HUES6 (cell line): ENCODE measurements around the gene GRK6.

Experiments
- H3K27ac ChIP-seq: 2 replicates; pipeline ENCODE4 v1.7.0; 2013; ENCODE audit warnings: low read depth, mild to moderate bottlenecking, low read length, inconsistent platforms
- H3K27me3 ChIP-seq: 2 replicates; pipeline ENCODE4 v1.6.1; 2013; ENCODE audit warnings: low read length; ENCODE audit not compliant: control insufficient read depth, insufficient read depth
- H3K36me3 ChIP-seq: 2 replicates; pipeline ENCODE4 v1.6.1; 2013; ENCODE audit warnings: low read length; ENCODE audit not compliant: control insufficient read depth, insufficient read depth
- H3K4me1 ChIP-seq: 2 replicates; pipeline ENCODE4 v1.6.1; 2013; ENCODE audit warnings: low read length; ENCODE audit not compliant: control insufficient read depth, insufficient read depth
- H3K4me3 ChIP-seq: 2 replicates; pipeline ENCODE4 v1.5.1; 2013; ENCODE audit warnings: low read depth, low read length
- H3K9ac ChIP-seq: one replicate; pipeline ENCODE4 v1.6.1; 2013; ENCODE audit warnings: mild to moderate bottlenecking, low read length
- H3K9me3 ChIP-seq: 2 replicates; pipeline ENCODE4 v1.6.1; 2013; ENCODE audit warnings: low read depth, low read length; ENCODE audit not compliant: control insufficient read depth, insufficient read depth

GRK6 gene

DNA sequence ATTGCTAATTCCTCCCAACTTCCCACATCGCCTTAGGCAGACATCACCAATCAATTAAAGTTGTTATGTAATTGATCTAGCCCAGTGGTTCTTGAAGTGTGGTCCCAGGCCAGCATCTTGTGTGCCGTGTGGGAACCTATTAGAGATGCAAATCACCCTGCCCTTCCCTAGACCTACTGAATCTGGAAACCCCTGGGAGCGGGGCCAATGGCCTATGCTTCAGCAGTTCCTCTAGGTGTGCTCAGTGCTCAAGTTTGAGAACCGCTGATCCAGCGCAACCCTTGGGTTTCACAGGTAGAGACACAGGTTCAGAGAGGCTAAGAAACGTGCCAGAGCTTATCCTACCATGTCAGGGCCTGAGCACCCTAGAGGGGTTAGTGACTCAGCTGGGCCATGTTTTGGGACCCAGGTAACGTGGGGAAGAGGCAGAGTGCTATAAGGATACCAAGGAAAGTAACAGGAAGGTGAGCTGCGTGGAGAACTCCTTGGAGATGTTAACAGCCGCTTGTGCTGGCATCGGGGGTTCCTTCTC lies 37.9 kb upstream of the GRK6 start:
- Histone ChIP-seq H3K4me1 (peaks cover 17% of the 10 kb centered on the region), H3K9me3 (no peaks in the 10 kb centered on the region), H3K36me3 (no peaks in the 10 kb centered on the region), H3K9ac (no peak overlapping the region), H3K27ac (no peak overlapping the region), H3K27me3 (peaks cover 35% of the 10 kb centered on the region), H3K4me3 (no peak overlapping the region)

DNA sequence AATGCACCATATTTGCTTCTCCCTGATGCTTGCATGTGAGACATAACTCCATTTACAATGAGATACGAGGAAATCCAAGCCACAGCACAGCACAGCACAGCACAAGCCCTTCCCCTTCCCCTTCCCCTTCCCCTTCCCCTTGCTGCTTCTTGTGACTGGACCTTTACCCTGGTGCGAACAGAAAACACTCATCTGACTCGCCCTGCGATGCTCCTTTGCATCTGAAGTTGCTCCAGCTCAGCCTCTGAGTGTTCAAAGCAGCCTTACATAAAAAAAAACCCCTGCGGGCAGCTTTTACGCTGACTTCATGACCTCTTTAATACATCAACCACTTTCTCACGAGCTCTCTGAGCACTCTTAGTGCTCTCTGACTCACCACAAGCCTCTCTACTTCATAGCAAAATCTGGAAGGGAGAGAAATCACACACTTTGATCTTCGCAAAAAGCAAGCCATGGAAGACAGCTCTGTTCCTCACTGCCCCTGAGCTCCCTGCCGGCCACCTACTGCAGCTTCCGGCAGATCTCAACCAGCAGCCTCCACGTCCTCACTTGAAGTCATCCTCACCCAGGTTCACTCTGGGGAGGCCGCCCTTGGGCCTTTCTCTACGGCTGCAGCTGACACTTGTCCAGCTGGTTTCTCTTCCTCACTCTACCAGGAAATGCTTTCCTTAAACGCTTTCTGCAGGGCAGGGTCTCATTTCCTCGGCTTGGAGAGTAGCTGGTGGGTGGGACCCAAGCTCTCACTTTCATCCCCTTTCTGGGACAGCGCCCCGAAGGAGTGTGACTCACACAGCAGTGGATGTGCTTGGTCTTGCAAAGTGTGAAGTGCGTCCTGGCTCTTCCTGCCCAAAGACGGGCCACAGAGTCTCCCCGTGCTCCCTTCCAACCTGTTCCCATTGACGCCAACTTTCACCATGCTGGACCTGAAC lies 37.0 kb upstream of the GRK6 start:
- H3K36me3 ChIP-seq: no peaks in the 10 kb centered on the region
- H3K4me3 ChIP-seq: no peak overlapping the region
- H3K4me1 ChIP-seq: peaks cover 23% of the 10 kb centered on the region
- H3K27ac ChIP-seq: no peak overlapping the region
- no peaks in the 10 kb centered on the region for H3K9me3 ChIP-seq
- H3K9ac ChIP-seq: no peak overlapping the region
- H3K27me3 ChIP-seq: peaks cover 27% of the 10 kb centered on the region

DNA sequence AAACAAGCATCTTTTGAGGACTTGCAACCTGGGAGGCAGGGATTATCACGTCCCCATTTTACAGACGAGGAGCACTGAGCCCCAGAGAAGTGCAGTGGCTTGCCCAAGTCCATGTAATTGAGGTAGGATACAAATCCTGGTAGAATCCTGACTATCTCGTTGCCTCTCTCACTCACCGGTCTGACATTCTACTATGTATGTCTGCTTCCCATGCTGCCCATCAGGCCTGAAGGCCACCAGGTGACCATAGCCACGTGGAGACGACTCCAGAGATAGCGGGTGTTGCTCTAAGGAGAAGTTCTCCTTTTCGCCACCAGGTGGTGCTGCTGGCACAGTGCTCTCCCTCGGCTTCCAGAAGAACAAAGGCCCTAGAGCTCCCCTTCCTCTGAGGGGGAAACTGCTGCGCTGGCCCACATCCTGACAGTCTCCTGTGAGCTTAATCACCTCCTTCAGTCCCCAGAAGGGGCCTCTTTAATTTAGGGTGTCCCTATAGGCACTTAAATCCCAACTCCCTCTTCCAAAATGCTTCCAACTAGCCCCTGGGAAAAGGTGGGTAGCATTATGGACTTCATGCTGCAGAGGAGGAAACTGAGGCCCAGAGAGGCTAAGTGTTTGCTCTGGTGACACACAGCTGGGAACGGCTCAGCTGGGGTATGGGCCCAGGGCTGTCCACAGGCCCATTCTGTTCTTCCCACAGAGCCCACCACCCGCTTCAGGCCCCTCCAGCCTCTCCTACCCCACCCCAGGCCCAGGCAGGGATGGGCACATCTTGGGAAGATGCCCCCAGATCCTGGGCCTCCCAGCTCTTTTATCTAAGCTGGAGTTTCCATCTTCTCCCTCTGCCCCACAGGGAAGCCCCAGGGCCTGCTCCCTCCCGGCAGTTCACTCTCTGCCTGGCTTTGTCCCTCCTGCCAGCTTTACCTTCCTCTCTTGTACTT lies 35.8 kb upstream of the GRK6 start:
- no peaks in the 10 kb centered on the region for H3K9me3 ChIP-seq
- H3K4me3 ChIP-seq: no peak overlapping the region
- peaks cover 27% of the 10 kb centered on the region for H3K27me3 ChIP-seq
- peaks cover 23% of the 10 kb centered on the region for H3K4me1 ChIP-seq
- H3K9ac ChIP-seq: no peak overlapping the region
- H3K36me3 ChIP-seq: no peaks in the 10 kb centered on the region
- no peak overlapping the region for H3K27ac ChIP-seq

DNA sequence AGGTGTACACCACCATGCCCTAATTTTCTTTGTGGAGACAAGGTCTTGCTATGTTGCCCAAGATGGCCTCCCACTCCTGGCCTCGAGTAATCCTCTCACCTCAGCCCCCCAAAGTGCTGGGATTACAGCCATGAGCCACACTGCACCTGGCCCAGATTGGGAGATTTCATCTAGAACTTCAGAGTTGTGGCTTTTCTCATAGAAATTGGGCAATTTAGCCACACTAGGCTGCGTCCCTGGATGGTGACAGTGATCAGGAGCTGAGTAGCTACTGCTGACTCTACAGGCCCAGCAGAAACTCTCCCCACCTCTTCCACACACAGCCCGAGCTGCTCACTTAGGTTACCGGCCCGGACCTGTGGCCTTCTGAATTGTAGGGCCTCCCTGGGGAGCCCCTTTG lies 33.7 kb upstream of the GRK6 start:
- no peaks in the 10 kb centered on the region for H3K9me3 ChIP-seq
- no peak overlapping the region for H3K9ac ChIP-seq
- no peak overlapping the region for H3K27ac ChIP-seq
- peaks cover 28% of the 10 kb centered on the region for H3K4me1 ChIP-seq
- no peaks in the 10 kb centered on the region for H3K36me3 ChIP-seq
- peaks cover 34% of the 10 kb centered on the region for H3K27me3 ChIP-seq
- no peak overlapping the region for H3K4me3 ChIP-seq

DNA sequence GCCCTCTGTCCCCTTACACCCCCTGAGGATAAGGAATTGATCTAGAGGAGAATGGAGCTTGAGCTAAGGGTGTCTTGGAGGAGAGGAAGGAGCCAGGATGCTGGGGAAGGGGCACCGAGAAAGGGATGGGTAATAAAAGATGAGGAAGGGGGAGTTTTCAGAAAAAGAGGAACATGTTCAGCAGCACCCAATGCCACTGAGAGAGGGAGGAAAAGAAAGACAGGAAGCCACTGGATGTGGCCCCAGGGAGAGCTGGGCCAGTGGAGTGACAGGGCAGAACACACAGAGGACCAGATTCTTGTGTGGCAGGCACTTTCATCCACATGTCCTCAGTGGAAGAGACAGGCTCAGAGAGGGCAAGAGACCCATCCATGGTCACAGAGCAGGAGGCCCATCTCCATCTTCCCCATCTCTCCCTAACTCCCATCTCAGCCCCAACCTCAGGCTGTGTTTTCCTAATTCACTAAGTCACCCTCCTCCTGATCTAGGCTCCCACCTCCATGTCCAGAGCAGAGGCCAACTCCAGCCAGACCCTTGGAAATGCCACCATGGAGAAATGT lies 33.2 kb upstream of the GRK6 start:
- H3K27me3 ChIP-seq: peaks cover 35% of the 10 kb centered on the region
- no peak overlapping the region for H3K4me3 ChIP-seq
- H3K9me3 ChIP-seq: no peaks in the 10 kb centered on the region
- H3K4me1 ChIP-seq: peaks cover 28% of the 10 kb centered on the region
- no peaks in the 10 kb centered on the region for H3K36me3 ChIP-seq
- no peak overlapping the region for H3K9ac ChIP-seq
- no peak overlapping the region for H3K27ac ChIP-seq

DNA sequence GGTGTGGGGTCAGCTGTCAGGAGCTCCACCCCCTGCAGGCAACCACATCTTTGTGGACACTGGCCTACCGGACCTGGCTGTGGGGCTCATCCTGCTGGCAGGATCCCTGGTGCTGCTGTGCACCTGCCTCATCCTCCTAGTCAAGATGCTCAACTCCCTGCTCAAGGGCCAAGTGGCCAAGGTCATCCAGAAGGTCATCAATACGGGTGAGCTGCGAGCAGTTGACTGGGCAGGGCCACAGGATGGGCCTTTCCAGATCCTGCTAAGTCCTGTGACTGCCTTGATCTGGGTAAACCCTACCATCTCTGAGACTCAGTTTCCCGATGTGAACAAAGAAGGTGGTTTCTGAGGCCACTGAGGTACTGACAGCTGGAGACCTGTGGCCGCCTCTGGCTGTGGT lies 32.5 kb upstream of the GRK6 start:
- Histone ChIP-seq H3K4me1 (peaks cover 23% of the 10 kb centered on the region), H3K9me3 (no peaks in the 10 kb centered on the region), H3K4me3 (no peak overlapping the region), H3K36me3 (no peaks in the 10 kb centered on the region), H3K27me3 (peaks cover 28% of the 10 kb centered on the region), H3K9ac (no peak overlapping the region), H3K27ac (no peak overlapping the region)

DNA sequence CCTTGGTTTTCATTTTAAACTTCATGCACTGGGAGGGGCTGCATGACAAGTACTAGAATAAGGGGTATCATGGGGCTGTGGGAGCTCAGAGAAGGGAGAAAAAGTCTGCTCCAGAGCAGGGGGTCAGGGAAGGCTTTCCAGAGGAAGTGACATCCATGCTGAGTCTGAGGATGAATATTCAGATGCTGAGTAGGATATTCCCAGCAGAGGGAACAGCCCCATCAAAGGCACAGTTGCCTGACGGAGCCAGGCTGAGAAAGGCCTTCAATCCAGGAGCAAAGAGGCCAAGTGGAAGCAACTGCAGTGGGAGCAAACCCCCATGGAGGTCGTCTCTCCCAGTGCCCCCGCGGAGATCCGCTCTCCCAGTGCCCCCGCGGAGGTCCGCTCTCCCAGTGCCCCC lies 30.4 kb upstream of the GRK6 start:
- Histone ChIP-seq H3K36me3 (no peaks in the 10 kb centered on the region), H3K9me3 (no peaks in the 10 kb centered on the region), H3K4me3 (no peak overlapping the region), H3K4me1 (peaks cover 10% of the 10 kb centered on the region), H3K27ac (no peak overlapping the region), H3K9ac (no peak overlapping the region), H3K27me3 (peaks cover 33% of the 10 kb centered on the region)

DNA sequence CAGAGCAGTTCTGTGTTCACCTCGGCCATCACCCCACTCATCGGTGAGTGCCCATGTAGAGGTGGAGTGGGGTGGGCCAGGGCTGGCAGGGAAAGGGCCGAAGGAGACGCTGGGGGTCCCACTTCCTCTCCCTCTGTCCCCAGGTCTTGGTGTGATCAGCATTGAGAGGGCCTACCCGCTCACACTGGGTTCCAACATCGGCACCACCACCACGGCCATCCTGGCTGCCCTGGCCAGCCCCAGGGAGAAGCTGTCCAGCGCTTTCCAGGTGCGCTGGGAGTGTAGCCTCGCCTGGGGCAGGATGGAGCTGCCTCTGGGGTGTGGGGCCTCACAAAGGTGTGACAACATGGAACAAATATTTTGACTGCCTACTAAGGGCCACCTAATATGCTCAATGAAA lies 29.7 kb upstream of the GRK6 start:
- Histone ChIP-seq H3K27ac (no peak overlapping the region), H3K27me3 (peaks cover 34% of the 10 kb centered on the region), H3K9me3 (no peaks in the 10 kb centered on the region), H3K4me1 (peaks cover 10% of the 10 kb centered on the region), H3K9ac (no peak overlapping the region), H3K4me3 (no peak overlapping the region), H3K36me3 (no peaks in the 10 kb centered on the region)

DNA sequence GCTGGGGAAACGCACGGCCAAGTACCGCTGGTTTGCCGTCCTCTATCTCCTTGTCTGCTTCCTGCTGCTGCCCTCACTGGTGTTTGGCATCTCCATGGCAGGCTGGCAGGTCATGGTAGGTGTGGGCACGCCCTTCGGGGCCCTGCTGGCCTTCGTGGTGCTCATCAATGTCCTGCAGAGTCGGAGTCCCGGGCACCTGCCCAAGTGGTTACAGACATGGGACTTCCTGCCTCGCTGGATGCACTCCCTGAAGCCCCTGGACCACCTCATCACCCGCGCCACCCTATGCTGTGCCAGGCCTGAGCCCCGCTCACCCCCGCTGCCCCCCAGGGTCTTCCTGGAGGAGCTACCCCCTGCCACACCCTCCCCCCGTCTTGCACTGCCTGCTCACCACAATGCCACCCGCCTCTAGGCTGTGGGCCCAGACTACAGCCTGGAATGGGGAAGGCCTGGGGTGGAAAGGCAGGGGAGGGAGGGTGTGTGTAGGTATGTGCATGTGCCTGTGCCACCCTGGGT lies 28.5 kb upstream of the GRK6 start:
- Histone ChIP-seq H3K9ac (no peak overlapping the region), H3K4me3 (no peak overlapping the region), H3K36me3 (no peaks in the 10 kb centered on the region), H3K9me3 (no peaks in the 10 kb centered on the region), H3K27me3 (peaks cover 44% of the 10 kb centered on the region), H3K27ac (no peak overlapping the region), H3K4me1 (peaks cover 16% of the 10 kb centered on the region)

DNA sequence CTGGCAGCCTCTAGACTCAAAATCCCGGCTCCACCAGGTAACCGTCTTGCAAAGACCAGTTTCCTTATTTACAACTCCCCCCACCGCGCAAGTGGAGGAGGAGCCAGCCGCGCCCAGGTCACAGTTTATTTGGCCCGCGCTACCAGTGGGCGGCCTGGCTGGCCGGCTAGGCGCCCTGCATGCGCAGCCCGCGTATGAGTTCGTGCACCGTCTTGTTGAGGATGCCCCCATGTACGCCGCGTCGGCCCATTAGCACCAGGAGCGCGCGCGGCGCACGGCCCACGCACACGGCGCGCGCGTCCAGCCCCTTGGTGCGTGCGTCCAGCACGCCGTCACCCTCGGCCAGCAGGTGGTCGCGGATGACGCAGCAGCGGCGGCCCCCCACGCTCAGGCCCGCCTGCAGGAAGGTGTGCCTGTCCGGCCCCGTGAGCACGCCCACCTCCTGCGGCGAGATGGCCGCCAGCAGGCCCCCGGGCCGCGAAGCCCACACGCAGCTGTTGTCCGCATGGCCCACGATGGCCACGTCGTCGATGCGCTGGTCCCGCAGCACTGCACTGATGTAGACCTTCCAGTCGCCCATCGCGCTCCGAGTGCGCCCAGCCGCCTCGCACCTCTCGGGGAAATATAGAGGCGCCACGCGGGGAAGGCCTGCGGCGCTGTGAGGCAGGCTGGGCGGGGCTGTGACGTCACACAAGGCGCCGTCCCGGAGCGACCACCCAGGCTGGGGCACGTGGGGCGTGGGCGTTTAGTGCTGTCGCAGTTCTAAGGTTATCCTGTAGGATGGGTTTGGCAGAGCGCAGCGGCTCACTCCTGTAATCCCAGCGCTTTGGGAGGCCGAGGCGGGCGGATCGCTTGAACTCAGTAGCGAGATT lies 26.2 kb upstream of the GRK6 start, which contains the start of gene PFN3:
Gene PFN3 (minus strand): TSS at position 665 of the 872 bp plus-strand sequence. CDS start 85 bp downstream, at position 580.
- no peak within 1 kb of the TSS for H3K27ac ChIP-seq
- no peaks in the 10 kb centered on the region for H3K9me3 ChIP-seq
- no peaks in the 10 kb centered on the region for H3K36me3 ChIP-seq
- H3K9ac ChIP-seq: peak within 1 kb of the TSS; percentile 21
- peaks cover 18% of the 10 kb centered on the region for H3K4me1 ChIP-seq
- H3K4me3 ChIP-seq: peak within 1 kb of the TSS; percentile 38; the same call in 1 of the 2 replicates
- H3K27me3 ChIP-seq: peaks cover 67% of the 10 kb centered on the region
